GM19395 (cell line): ENCODE measurements around the gene USP17L20.
"Not testable (repeated sequence)": the region's sequence is repeated elsewhere in the genome, so short reads cannot be mapped to it uniquely, and the experiment has no call there.

Experiments
- ATAC-seq: cut with Tn5 transposase; IDR thresholded peaks from one replicate; pipeline ENCODE4 v1.9.1; 2021; ENCODE audit warnings: mild to moderate bottlenecking, moderate library complexity; ENCODE audit not compliant: unreplicated experiment

The USP17L20 gene, protein sequence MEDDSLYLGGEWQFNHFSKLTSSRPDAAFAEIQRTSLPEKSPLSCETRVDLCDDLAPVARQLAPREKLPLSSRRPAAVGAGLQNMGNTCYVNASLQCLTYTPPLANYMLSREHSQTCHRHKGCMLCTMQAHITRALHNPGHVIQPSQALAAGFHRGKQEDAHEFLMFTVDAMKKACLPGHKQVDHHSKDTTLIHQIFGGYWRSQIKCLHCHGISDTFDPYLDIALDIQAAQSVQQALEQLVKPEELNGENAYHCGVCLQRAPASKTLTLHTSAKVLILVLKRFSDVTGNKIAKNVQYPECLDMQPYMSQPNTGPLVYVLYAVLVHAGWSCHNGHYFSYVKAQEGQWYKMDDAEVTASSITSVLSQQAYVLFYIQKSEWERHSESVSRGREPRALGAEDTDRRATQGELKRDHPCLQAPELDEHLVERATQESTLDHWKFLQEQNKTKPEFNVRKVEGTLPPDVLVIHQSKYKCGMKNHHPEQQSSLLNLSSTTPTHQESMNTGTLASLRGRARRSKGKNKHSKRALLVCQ

DNA sequence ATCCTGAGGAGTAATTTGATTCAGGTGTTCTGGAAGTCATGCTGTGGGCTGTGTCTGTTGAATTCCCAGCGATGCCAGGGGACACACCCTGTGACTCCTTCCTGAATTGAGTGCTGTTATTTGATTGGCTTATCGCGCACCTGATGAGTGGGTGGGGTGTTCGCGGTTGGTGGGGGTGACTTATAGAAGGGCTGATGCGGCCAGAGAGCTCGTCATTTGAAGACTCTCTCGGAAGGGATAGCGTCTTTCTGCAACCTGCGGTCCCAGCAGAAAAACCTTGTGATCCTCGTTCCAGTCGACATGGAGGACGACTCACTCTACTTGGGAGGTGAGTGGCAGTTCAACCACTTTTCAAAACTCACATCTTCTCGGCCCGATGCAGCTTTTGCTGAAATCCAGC is at the start of gene USP17L20:
USP17L20 (plus strand) TSS at position 301 of the 400 bp plus-strand sequence; CDS start at position 301, 0 bp downstream.
- ATAC-seq: not testable (repeated sequence)

DNA sequence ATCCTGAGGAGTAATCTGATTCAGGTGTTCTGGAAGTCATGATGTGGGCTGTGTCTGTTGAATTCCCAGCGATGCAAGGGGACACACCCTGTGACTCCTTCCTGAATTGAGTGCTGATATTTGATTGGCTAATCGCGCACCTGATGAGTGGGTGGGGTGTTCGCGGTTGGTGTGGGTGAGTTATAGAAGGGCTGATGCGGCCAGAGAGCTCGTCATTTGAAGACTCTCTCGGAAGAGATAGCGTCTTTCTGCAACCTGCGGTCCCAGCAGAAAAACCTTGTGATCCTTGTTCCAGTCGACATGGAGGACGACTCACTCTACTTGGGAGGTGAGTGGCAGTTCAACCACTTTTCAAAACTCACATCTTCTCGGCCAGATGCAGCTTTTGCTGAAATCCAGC is 47.6 kb upstream of the USP17L20 start, which contains the start of gene USP17L10:
USP17L10 (plus strand) TSS at position 301 of the 400 bp plus-strand sequence; CDS start at position 301, 0 bp downstream.
- ATAC-seq: not testable (repeated sequence)

DNA sequence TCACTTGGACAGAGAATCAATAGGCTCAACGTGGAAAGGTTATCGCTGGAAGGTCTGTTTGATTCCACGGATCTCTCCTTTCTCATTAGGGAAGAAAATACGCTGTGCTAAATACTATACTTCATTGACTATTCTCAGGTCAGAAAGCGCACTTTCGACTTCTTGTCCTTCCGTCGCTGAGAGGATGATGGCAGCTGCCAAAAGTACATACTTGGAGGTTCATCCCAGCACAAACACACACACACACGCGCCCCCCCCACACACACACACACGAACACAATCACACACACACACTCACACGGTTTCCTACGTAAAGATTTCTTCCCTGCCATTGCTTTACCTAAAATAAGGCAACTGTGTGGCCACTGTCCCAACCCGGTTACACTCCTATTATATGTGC is 43.2 kb upstream of the USP17L20 start:
- not testable (repeated sequence) for ATAC-seq

DNA sequence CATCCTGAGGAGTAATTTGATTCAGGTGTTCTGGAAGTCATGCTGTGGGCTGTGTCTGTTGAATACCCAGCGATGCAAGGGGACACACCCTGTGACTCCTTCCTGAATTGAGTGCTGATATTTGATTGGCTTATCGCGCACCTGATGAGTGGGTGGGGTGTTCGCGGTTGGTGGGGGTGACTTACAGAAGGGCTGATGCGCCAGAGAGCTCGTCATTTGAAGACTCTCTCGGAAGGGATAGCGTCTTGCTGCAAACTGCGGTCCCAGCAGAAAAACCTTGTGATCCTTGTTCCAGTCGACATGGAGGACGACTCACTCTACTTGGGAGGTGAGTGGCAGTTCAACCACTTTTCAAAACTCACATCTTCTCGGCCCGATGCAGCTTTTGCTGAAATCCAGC is 42.8 kb upstream of the USP17L20 start, which contains the start of gene USP17L11:
USP17L11 (plus strand) TSS at position 301 of the 400 bp plus-strand sequence; CDS start at position 301, 0 bp downstream.
- not testable (repeated sequence) for ATAC-seq

DNA sequence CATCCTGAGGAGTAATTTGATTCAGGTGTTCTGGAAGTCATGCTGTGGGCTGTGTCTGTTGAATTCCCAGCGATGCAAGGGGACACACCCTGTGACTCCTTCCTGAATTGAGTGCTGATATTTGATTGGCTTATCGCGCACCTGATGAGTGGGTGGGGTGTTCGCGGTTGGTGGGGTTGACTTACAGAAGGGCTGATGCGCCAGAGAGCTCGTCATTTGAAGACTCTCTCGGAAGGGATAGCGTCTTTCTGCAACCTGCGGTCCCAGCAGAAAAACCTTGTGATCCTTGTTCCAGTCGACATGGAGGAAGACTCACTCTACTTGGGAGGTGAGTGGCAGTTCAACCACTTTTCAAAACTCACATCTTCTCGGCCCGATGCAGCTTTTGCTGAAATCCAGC is 38.1 kb upstream of the USP17L20 start, which contains the start of gene USP17L12:
USP17L12 (plus strand) TSS at position 301 of the 400 bp plus-strand sequence; CDS start at position 301, 0 bp downstream.
- ATAC-seq: not testable (repeated sequence)

DNA sequence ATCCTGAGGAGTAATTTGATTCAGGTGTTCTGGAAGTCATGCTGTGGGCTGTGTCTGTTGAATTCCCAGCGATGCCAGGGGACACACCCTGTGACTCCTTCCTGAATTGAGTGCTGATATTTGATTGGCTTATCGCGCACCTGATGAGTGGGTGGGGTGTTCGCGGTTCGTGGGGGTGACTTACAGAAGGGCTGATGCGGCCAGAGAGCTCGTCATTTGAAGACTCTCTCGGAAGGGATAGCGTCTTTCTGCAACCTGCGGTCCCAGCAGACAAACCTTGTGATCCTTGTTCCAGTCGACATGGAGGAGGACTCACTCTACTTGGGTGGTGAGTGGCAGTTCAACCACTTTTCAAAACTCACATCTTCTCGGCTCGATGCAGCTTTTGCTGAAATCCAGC is 33.3 kb upstream of the USP17L20 start, which contains the start of gene USP17L13:
USP17L13 (plus strand) TSS at position 301 of the 400 bp plus-strand sequence; CDS start at position 301, 0 bp downstream.
- ATAC-seq: not testable (repeated sequence)

DNA sequence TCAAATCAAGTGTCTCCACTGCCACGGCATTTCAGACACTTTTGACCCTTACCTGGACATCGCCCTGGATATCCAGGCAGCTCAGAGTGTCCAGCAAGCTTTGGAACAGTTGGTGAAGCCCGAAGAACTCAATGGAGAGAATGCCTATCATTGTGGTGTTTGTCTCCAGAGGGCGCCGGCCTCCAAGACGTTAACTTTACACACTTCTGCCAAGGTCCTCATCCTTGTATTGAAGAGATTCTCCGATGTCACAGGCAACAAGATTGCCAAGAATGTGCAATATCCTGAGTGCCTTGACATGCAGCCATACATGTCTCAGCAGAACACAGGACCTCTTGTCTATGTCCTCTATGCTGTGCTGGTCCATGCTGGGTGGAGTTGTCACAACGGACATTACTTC is 27.7 kb upstream of the USP17L20 start:
- not testable (repeated sequence) for ATAC-seq

DNA sequence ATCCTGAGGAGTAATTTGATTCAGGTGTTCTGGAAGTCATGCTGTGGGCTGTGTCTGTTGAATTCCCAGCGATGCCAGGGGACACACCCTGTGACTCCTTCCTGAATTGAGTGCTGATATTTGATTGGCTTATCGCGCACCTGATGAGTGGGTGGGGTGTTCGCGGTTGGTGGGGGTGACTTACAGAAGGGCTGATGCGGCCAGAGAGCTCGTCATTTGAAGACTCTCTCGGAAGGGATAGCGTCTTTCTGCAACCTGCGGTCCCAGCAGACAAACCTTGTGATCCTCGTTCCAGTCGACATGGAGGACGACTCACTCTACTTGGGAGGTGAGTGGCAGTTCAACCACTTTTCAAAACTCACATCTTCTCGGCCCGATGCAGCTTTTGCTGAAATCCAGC is 23.8 kb upstream of the USP17L20 start, which contains the start of gene USP17L15:
USP17L15 (plus strand) TSS at position 301 of the 400 bp plus-strand sequence; CDS start at position 301, 0 bp downstream.
- not testable (repeated sequence) for ATAC-seq

DNA sequence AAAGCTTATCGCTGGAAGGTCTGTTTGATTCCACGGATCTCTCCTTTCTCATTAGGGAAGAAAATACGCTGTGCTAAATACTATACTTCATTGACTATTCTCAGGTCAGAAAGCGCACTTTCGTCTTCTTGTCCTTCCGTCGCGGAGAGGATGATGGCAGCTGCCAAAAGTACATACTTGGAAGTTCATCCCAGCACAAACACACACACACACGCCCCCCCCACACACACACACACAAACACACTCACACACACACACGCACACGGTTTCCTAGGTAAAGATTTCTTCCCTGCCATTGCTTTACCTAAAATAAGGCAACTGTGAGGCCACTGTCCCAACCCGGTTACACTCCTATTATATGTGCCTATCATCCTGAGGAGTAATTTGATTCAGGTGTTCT is 19.5 kb upstream of the USP17L20 start:
- ATAC-seq: not testable (repeated sequence)

DNA sequence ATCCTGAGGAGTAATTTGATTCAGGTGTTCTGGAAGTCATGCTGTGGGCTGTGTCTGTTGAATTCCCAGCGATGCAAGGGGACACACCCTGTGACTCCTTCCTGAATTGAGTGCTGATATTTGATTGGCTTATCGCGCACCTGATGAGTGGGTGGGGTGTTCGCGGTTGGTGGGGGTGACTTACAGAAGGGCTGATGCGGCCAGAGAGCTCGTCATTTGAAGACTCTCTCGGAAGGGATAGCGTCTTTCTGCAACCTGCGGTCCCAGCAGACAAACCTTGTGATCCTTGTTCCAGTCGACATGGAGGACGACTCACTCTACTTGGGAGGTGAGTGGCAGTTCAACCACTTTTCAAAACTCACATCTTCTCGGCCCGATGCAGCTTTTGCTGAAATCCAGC is 14.3 kb upstream of the USP17L20 start, which contains the start of gene USP17L17:
USP17L17 (plus strand) TSS at position 301 of the 400 bp plus-strand sequence; CDS start at position 301, 0 bp downstream.
- ATAC-seq: not testable (repeated sequence)

DNA sequence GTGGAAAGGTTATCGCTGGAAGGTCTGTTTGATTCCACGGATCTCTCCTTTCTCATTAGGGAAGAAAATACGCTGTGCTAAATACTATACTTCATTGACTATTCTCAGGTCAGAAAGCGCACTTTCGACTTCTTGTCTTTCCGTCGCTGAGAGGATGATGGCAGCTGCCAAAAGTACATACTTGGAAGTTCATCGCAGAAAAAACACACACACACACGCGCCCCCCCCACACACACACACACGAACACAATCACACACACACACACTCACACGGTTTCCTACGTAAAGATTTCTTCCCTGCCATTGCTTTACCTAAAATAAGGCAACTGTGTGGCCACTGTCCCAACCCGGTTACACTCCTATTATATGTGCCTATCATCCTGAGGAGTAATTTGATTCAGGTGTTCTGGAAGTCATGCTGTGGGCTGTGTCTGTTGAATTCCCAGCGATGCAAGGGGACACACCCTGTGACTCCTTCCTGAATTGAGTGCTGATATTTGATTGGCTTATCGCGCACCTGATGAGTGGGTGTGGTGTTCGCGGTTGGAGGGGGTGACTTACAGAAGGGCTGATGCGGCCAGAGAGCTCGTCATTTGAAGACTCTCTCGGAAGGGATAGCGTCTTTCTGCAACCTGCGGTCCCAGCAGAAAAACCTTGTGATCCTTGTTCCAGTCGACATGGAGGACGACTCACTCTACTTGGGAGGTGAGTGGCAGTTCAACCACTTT is 9.8 kb upstream of the USP17L20 start, which contains the start of gene USP17L18:
USP17L18 (plus strand) TSS at position 678 of the 728 bp plus-strand sequence; CDS start at position 678, 0 bp downstream.
- ATAC-seq: not testable (repeated sequence)

DNA sequence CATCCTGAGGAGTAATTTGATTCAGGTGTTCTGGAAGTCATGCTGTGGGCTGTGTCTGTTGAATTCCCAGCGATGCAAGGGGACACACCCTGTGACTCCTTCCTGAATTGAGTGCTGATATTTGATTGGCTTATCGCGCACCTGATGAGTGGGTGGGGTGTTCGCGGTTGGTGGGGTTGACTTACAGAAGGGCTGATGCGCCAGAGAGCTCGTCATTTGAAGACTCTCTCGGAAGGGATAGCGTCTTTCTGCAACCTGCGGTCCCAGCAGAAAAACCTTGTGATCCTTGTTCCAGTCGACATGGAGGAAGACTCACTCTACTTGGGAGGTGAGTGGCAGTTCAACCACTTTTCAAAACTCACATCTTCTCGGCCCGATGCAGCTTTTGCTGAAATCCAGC is 4.8 kb upstream of the USP17L20 start, which contains the start of gene USP17L19:
USP17L19 (plus strand) TSS at position 301 of the 400 bp plus-strand sequence; CDS start at position 301, 0 bp downstream.
- ATAC-seq: not testable (repeated sequence)

DNA sequence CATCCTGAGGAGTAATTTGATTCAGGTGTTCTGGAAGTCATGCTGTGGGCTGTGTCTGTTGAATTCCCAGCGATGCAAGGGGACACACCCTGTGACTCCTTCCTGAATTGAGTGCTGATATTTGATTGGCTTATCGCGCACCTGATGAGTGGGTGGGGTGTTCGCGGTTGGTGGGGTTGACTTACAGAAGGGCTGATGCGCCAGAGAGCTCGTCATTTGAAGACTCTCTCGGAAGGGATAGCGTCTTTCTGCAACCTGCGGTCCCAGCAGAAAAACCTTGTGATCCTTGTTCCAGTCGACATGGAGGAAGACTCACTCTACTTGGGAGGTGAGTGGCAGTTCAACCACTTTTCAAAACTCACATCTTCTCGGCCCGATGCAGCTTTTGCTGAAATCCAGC is 4.6 kb downstream of the USP17L20 start, which contains the start of gene USP17L21:
USP17L21 (plus strand) TSS at position 301 of the 400 bp plus-strand sequence; CDS start at position 301, 0 bp downstream.
- not testable (repeated sequence) for ATAC-seq

DNA sequence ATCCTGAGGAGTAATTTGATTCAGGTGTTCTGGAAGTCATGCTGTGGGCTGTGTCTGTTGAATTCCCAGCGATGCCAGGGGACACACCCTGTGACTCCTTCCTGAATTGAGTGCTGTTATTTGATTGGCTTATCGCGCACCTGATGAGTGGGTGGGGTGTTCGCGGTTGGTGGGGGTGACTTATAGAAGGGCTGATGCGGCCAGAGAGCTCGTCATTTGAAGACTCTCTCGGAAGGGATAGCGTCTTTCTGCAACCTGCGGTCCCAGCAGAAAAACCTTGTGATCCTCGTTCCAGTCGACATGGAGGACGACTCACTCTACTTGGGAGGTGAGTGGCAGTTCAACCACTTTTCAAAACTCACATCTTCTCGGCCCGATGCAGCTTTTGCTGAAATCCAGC is 9.4 kb downstream of the USP17L20 start, which contains the start of gene USP17L22:
USP17L22 (plus strand) TSS at position 301 of the 400 bp plus-strand sequence; CDS start at position 301, 0 bp downstream.
- not testable (repeated sequence) for ATAC-seq

DNA sequence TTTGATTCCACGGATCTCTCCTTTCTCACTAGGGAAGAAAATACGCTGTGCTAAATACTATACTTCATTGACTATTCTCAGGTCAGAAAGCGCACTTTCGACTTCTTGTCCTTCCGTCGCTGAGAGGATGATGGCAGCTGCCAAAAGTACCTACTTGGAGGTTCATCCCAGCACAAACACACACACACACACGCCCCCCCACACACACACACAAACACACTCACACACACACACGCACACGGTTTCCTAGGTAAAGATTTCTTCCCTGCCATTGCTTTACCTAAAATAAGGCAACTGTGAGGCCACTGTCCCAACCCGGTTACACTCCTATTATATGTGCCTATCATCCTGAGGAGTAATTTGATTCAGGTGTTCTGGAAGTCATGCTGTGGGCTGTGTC is 13.8 kb downstream of the USP17L20 start:
- ATAC-seq: not testable (repeated sequence)
